ENCODE measurements around the gene SMARCA1.

DNA sequence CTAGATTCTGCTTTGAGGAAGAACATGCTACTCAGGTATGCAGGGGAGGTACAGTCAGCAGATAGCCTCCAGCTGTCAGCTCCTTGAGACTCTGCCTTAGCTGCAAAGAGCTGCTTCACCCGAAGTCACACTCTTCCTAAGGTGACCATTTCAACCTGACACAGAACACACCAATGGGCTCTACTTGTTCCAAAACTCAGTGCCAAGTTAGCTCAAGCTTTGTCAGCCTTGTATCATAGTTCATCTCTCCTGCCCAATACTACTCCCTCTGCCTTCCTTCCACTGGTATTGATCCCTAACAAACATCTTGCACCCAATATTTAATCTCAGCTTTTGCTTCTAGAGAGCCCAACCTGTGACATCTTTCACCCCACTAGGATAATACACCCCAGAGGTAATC is 7.8 kb upstream of the SMARCA1 start:
- TF ChIP-seq, protein P1, sequence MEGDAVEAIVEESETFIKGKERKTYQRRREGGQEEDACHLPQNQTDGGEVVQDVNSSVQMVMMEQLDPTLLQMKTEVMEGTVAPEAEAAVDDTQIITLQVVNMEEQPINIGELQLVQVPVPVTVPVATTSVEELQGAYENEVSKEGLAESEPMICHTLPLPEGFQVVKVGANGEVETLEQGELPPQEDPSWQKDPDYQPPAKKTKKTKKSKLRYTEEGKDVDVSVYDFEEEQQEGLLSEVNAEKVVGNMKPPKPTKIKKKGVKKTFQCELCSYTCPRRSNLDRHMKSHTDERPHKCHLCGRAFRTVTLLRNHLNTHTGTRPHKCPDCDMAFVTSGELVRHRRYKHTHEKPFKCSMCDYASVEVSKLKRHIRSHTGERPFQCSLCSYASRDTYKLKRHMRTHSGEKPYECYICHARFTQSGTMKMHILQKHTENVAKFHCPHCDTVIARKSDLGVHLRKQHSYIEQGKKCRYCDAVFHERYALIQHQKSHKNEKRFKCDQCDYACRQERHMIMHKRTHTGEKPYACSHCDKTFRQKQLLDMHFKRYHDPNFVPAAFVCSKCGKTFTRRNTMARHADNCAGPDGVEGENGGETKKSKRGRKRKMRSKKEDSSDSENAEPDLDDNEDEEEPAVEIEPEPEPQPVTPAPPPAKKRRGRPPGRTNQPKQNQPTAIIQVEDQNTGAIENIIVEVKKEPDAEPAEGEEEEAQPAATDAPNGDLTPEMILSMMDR (IDR thresholded peaks at IDR 0.05) = no peak
- TF ChIP-seq POLR2A (IDR thresholded peaks at IDR 0.05) = no peak
